Testis (tissue), 2 donors: Measurements from ENCODE around the gene EEF1A2.

Experiments
- POLR2A ChIP-seq: fragments of 450-650 bp; IDR thresholded peaks from one replicate; pipeline ENCODE4 v1.6.1; 2017; ENCODE audit warnings: antibody characterized with exemption, mild to moderate bottlenecking, moderate library complexity
- TF ChIP-seq, protein P1 (sequence below), 3 experiments: fragments of 450-650 bp in 2 of 3; fragments of 200-600 bp in 1 of 3; sonication (generic) in 1 of 3; IDR thresholded peaks; one replicate each; pipeline ENCODE4 v1.5.1; 2016 to 2019; ENCODE audit warnings: antibody characterized with exemption in 3 of 3, mild to moderate bottlenecking in 2 of 3, moderate library complexity in 1 of 3

GRCh38 chr20:63503524-63503923 is 4.6 kb upstream of the EEF1A2 start:
- TF ChIP-seq, protein P1, sequence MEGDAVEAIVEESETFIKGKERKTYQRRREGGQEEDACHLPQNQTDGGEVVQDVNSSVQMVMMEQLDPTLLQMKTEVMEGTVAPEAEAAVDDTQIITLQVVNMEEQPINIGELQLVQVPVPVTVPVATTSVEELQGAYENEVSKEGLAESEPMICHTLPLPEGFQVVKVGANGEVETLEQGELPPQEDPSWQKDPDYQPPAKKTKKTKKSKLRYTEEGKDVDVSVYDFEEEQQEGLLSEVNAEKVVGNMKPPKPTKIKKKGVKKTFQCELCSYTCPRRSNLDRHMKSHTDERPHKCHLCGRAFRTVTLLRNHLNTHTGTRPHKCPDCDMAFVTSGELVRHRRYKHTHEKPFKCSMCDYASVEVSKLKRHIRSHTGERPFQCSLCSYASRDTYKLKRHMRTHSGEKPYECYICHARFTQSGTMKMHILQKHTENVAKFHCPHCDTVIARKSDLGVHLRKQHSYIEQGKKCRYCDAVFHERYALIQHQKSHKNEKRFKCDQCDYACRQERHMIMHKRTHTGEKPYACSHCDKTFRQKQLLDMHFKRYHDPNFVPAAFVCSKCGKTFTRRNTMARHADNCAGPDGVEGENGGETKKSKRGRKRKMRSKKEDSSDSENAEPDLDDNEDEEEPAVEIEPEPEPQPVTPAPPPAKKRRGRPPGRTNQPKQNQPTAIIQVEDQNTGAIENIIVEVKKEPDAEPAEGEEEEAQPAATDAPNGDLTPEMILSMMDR (IDR thresholded peaks at IDR 0.05): no peak
- TF ChIP-seq POLR2A: no peak
